CD4-positive, alpha-beta T cell treated with Interleukin-15 for 1 hour (primary cell): ENCODE data around the gene ST6GALNAC3.

Experiments
- DNase-seq: peaks from one replicate; pipeline ENCODE4 v3.0.0-alpha.2; 2020

ST6GALNAC3 gene

DNA sequence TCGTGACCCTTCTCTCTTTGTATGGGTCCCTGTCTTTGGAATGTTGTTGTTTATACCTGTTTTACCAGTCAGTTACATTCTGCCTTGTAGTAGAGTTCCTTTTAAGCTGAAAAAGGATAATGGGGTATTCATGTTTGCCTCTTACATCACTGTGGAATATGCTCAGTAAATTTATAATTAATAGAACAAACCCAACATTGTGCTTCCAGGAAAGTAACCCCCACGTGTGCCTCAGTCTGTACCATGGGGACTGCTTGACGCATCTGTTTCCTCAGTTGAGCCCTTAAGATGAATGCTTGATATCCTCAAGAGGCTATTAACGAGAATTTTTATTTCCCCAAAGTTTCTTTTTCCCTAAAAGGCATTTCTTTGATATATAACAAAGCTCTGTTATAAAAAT lies 73.4 kb downstream of the ST6GALNAC3 start:
- no peak for DNase-seq

DNA sequence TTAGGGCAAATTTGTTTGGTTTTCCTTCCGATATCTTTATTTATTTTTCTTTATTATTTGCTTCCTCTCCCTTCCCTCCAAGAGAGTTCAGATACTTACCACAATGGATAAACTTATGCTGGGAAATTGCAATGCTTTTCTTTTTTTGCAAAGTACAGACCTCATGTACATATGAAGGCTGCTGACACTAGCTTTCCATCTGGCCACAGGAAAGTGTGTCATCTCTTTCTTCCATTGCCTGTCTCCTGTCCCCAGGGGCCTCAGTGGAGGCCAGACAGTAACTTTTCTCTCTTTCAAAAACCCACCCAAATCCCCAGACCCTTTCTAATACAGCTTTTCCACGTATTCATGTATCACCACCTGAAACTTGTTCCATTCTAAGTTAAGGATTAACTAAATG lies 73.9 kb downstream of the ST6GALNAC3 start:
- DNase-seq: no peak

DNA sequence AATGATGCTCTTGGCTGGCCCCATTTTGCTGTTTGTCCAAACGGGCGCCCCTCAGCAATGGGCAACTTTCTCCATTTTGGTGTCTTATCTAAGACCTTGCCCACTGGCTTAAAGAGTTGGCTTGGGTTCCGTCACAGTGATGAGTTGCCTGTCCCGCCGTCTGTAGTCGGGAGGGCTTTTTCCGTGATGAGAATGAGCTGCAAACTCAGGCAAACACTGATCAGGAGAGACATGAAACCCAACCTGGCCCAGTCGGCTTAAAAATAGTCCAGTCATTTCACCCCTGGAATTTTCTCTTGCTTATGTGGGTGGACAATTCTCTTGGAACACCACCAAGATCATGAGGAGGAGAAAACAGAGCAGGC lies 79.3 kb downstream of the ST6GALNAC3 start:
- DNase-seq: no peak

DNA sequence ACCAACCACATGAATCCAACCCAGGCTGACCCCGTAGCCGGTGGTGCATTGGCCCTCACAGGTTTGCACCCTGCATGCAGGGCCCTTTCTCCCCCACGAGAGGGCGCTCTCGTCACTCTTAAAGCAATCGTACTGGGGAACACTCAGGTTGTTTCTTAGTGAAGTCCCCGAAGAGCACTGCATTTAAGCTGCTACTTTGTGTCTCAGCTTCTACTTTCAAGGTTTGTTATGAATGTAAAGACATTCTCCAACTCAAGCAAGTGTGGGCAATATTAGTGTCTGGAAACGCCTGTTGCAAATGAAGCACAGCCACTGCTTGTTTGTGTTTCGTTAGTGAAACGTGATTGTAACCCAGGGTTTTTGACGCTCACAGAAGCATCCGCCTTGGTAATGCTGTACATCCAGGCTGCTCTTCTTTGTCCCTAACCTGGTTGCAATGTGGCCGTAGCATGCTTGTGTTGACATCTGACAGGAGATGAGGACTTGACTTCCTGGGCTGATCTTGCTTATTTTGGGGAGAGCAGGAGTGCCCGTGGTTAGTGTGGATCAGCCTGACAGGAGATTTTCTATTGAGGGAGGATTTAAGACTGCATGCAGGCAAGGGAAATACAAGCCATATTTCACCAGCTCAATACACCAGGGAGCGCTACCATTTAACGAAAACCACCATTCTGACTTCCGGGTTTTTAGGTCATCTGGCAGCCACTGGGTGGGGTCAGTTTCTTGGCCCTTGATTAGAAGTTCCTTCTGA lies 79.8 kb downstream of the ST6GALNAC3 start:
- peak; percentile 75 for DNase-seq

DNA sequence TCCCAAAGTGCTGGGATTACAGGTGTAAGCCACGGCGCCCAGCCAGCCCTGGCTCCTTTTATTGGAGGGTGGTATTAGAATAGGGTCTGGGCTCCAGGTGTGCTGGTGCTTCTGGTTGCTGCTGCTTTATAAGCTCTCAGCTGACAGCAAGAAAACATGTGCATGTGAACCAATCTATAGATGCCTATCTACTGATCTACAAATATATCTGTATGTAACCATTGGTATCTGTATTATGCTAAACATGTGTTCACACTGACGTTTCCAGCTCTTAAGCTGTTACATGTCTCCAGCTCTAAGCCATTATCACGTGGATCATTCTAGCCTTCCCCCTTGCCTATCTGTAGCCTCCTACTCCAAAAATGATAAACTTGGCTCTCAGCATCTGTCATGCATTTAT lies 82.4 kb downstream of the ST6GALNAC3 start:
- DNase-seq: no peak

DNA sequence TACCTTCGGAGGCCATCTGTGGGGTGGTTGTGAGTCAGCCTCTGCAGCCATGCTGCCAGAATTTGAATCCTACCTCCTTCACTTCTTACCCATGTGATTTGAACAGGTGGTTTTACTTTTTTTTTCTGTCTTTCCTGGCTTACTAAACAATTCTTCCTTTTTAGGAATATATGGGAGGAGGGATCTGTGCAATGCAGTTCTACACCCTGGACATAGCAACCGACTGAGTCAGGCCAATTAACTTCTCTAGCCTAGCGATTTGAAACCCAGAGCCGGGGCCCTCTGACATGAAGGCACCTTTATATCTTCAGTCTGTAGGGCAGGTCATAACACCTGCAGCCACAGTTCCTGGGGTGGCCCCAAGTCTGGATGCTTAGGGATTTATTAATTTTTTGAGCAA lies 83.6 kb downstream of the ST6GALNAC3 start:
- no peak for DNase-seq

DNA sequence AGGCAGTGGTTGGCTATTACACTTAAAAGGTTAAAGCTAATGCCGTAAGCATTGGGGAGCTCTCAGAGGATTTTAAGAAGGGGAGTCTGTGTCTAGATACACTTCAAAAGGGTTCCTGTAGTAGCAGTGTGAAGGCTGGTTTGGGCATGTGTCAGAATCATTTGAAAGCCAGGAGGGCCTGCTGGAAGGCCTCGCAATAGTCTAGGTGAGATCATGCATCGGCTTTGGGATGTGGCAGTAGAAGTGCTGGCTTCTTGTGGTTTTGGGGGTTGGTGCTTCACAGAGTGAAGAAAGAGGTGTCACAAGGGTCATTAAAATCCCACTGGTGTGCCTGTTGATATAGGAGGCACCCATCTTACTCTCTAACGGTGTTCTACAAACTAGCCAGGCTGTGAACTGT lies 85.7 kb downstream of the ST6GALNAC3 start:
- no peak for DNase-seq

DNA sequence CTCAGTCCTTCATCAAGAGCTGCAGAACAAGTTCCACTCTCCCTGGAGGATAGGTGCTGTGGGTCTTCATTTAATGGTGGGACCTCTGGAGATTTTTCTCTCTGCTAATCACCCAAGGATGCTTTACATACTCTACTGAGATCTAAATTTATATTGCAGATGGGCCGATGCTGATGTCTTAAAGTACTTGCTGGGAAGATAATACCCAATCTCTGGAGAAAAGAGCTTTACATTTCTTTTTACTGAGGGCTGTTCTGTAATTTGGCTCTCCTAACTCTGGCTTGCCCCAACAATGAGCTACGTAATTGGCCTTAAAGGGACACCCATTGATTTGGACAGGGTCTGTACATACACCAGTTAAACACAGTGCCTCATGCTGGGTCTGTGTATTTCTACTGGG lies 86.9 kb downstream of the ST6GALNAC3 start:
- DNase-seq: no peak

DNA sequence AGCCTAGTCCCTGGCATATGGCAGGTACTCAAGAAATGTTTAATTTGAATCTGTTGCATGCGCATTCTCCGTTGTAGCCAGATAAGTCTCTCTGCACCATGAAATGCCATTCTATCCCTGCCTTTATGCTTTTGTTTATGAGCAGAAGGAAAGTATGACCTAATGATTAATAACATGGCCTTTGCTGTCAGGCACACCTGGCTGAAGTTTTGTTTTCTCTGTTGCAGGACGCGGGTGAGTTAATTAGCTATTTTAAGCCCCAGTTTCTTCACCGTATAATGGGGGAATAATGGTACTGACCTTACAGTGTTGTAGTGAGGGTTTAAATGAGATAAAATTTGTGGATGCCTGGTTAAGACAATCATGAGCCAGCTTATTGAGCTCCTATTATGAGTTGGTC lies 87.7 kb downstream of the ST6GALNAC3 start:
- DNase-seq: no peak

DNA sequence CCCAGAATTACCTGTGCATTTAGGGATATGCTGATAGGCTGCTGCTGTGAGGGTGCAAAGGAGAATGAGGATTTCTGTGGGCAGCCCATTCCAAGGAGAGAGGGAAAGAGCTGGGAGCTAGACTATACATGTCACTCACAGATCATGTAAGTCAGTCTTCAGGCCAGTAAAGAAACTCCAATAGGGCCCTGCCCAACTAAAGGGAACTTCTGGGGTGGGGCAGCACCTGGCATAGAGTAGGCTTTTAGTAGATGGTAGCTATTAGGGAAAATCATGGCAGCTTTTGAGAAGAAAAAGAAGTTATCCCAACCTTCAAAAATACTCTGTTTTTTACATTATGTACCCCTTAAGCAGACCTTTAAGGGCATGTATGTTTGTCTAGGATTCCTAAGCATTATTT lies 89.6 kb downstream of the ST6GALNAC3 start:
- DNase-seq: no peak

DNA sequence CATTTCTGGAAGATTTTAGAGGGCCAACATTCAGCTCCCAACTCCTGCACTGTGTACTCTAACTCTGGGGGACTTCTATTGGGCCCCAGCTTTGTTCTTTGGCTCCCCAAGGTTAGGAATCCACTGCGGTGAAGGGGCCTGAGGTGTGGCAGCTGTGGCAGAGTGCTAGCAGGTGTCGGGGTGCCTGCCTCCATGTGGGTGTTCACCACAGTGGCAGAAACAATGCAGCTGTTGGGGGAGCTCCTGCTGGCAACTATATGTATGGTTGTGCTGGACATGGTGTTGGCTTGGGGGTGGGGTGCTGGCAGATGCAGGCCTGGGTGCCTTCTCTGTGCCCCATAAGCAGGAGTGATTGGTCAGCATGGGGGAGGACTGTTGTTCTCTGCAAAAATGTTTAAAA lies 95.5 kb downstream of the ST6GALNAC3 start:
- no peak for DNase-seq

DNA sequence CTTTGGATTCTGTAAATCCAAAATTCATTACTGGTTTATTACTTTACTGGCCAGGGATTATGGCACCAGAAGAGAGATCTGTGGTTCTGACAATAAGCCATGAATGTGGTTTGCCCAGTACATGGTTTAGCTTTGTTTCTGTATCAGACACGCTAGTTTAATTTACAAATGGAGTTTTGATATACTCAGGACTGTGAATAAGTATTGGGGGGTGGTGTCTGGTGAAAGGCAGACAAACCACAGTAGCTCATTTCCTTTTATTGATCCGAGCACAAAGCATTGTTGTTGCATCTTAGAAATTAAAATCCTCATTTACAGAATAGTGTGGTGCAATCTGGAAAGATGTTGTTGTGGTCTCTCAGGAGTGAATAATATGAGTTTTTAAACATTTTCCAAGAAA lies 96.0 kb downstream of the ST6GALNAC3 start:
- no peak for DNase-seq

DNA sequence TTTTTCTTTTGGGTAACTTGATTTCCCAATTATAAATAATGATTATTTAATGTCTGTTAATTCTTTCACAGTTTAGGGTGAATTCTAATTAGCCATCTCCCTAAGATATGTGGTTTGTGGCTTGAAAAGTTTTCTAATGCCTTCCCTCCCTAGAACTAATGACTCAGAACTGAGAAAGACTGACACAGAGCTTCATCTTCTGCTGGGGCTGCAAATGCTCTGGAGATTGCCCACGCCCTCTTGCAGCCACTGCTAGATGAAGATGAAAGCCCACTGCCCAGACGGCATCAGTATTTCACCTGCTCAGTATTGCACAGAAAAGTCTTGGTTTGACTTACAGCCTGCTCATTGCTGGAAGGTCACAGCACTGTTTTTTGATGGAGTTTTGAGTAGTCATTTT lies 101.5 kb downstream of the ST6GALNAC3 start:
- DNase-seq: no peak

DNA sequence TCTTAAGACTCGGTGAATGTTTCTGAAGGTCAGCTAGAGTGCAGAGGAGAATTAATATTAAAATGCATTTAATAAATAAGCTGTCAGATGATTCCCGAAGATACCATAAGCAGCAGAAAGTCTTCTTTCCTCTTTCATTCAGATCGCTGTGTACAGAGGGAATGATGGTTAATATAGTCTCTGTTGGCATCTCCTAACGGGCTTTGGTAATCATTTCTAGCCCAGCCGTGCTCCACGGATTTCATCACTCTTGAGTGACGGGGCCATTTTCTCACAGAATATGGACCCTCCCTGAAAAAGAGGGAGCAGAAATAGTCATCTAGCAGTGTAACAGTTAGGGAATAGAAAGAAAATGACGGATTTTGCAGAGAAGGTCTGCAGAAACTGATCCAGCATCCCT lies 103.1 kb downstream of the ST6GALNAC3 start:
- no peak for DNase-seq

DNA sequence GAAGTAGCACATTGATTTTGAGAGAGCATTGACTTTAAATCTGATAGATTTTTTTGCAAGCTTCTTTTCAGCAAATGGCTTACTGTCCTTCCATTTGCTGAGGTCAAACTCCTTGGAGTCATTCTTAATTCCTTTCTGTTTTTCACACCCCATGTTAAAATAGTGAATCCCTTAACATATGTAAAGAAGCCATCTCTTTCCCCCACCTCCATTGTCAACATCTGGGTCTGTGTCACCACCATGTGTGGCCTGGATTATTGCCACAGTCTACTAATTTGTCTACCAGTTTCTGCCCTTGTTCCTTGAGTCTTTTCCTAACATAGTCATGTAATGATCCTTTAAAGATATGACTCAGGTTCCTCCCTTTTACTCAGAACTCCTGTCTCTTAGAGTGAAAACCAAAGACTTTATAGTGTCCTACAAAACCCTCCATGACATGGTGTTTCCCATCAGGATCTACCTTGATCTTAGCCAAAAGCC lies 104.7 kb downstream of the ST6GALNAC3 start:
- no peak for DNase-seq

DNA sequence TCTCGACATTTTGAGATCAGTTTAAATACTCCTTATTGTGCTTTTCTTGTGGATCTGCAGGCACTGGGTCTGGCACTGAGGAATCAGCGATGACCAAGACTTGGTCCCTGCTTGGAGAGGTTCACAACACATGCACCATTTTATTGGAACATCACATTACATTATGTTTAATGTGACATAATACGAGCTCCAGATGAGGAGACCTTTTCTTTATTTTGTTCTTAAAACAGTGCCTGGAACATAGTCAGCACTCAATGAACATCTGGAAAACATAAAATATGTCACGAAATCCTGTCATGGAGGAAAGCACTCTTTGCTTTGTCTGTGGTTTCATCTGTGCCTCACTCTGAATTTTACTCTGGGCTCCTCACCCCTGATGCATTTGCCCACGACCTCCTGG lies 110.7 kb downstream of the ST6GALNAC3 start:
- DNase-seq: no peak

DNA sequence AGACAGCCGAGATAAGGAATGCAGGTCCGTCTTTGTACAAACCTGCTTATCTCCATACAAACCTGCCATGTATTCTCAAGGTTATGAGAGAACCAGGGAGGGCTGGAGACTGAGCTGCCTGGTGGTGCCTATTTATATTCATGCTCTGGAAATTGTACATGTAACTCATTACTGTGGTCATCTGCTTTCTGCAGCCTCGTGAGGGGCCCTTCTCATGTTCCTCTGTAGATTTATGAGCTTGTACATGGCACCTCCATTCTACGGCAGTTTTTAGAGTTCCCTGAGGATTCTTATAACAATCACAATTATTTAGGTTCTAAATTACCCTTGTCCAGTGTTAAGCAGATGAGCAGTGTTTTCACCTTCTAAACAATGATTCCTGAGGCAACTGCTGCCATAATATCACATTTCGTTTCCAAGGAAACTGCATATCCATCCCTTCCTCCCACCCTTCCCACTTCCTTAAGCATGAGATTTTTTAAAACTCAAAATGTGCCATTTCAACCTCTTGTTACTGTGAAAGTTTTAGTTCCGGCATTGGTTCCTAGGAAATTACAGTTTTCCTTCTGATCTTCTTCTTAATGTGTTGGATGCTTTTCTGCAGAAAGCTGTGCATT lies 112.1 kb downstream of the ST6GALNAC3 start:
- no peak for DNase-seq

DNA sequence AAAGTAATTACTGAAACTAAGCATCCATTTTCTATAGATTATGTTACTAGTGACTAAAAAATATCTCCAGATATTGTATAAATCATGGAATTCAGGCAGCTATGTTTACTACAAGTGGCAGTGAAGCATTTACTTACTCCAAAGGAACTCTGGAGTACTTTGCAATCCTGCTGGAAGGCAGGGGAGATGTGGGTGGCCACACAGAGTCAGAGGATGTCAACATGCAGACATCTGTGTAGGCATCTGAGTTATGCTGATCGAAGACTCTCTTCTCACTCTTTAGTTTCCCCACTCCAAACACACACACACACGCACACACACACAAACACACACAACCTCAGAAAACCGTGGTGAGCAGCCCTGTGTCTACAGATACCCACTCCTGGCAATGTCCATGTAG lies 112.9 kb downstream of the ST6GALNAC3 start:
- DNase-seq: no peak

DNA sequence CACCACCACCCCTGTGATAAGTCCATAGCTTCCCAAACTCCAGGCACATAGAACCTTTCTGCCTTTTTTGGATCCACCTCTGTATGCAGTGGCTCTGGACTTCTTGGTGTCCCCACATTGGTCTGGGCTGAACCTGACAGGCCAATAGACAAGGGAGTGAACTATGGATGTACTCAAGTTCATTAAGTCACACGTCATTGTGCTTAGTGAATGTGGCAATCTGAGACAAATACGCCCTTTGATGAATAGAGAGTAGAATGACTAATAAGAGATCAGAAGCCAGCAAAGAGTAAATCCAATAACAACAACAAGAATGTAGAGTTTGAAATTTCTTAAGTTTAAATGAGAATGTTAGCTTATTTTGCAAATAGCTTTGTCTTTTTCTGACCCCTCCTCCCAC lies 114.8 kb downstream of the ST6GALNAC3 start:
- DNase-seq: no peak

DNA sequence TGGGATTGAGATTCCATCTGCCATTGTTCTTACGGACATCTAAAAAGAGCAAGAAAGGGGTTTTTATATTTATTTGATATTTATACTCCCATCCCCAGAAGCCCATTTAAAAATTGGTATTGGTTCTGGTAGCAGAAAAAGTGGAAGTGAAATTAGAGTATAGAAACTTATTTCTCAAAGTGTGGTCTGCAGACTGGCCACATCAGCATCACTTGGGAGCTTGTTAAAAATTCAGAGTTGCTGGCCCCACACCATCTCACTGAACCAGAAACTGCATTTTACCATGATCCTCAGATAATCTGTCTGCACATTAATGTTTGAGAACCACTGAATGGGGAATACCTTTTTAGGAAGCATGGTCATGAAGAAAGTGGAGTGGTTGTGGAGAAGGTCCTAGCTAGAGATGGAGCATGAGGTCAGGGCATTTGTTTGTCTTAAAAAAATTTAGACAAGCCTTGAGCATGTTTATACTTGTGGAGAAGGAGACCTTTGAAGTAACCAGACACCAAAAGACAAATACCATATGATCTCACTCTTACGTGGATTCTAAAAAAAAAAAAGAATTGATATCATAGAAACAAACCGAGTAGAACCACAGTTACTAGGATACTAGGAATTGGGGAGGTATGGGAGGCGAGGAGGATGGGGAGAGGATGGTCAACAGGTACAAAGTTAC lies 116.3 kb downstream of the ST6GALNAC3 start:
- no peak for DNase-seq

DNA sequence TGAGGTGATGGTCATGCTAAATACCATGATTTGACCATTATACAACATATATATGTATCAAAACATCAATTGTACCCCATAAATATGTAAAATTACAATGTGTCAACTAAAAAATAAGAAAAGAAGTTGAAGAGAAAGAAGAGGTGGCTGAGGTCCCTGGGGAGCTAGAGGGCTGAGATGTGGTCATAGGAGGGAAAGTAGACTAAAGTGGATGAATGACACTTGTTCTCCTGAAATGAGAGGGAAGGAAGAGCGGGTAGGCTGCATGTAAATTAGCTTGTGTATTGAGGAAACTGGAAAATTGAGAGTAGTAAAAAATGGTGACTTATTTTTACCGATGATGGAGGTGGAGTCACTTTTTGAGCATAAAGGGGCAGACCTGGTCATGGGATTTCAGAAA lies 117.0 kb downstream of the ST6GALNAC3 start:
- DNase-seq: no peak

DNA sequence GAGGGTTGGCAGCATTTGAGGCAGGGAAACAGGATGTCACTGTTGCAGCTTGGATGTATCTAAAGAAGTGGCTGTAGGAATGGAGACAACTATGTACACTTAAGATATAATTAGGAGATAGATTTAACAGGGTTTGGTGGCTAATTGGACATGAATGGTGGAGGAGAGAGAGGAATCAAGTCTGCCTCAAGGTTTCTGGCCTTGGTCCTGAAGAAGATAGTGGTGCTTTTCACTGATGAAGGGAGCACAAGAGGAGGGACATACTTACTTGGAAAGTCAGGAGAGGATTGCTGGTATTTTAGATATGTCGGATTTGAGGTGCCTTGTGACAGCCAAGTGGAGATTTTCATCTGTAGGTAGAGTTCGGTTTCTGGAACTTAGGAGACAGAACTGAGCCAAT lies 123.9 kb downstream of the ST6GALNAC3 start:
- DNase-seq: no peak

DNA sequence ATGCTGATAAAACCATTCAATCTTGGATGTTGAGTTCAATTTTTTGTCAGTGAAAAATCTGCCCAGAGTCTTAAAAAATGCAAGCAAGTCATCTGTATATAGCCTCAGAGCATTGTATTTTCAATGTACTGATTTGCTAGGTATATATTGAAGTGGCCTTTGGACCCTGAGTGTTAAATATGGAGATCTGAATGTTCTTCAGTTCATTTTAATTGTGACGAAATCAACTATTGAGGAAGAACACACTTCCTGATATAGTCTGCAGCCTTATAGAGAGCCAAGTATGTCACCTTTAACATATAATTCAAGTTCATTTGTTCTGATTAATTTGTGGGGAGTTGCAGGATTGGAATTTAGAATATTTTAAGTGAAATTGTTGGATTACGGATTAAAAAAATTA lies 128.1 kb downstream of the ST6GALNAC3 start:
- no peak for DNase-seq

DNA sequence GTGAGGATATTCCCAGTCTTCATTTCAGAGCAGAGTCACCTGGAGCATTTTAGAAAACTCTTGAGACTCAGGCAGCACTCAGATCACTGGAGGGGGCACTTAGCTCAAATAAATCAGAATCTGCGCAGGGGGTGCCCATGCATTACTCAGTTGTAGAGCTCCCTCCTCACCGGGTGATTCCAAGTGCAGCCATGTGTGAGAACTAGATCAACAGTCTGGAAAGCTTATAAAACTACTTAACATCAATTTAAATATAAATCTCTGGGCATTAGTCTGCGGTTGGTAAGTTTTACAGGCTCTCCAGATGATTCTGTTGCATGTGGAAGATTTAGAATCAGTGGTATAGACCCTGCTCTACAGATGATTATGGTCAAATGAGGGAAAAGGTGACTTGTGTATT lies 128.6 kb downstream of the ST6GALNAC3 start:
- no peak for DNase-seq
